ENCODE data around the gene SAV1.

- TF ChIP-seq CTCF (conservative IDR thresholded peaks at IDR 0.05; ENCODE audit: low read depth, low read length) (no peak), RFX5 (IDR thresholded peaks at IDR 0.05; ENCODE audit: low read depth, low read length) (no peak), POLR2A (IDR thresholded peaks at IDR 0.05; ENCODE audit: low read depth, low read length) (no peak), MXI1 (IDR thresholded peaks at IDR 0.05; ENCODE audit: borderline replicate concordance, low read depth, low read length) (no peak), FOS (IDR thresholded peaks at IDR 0.05; ENCODE audit: low read depth, low read length) (no peak), RAD21 (IDR thresholded peaks at IDR 0.05; ENCODE audit: low read length) (no peak), BHLHE40 (IDR thresholded peaks at IDR 0.05; ENCODE audit: low read depth, low read length) (no peak), RCOR1 (IDR thresholded peaks at IDR 0.05; ENCODE audit: insufficient replicate concordance, low read length) (no peak)
Measured at GRCh38 chr14:50607181-50607580, 60.9 kb downstream of the SAV1 start.
